ENCODE results near the gene PLEK. TPM values are rescaled to one million over a fixed set of nuclear protein-coding genes. Genes with fewer than 3 reads are reported as not detected.

Gene PLEK
- total RNA-seq = 0.05 TPM in 1 of 2 replicates, not detected in the other

DNA sequence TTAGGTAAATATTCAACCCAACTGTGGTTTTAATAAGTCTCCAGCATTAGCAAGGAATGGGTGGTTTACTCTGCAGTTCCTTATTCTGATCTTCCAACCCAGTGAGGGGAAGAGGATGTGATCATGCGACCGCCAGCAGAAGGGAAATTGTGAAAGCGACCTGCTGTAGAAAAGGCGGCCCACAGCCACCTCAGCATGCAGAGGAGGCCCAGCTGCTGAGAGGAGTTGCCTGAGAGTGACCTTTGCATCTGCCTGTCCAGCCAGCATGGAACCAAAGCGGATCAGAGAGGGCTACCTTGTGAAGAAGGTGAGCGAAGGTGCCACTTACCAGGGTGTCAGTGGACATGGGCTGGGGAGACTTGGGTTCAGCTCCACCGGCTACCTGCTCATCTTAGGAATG is at the start of gene PLEK:
PLEK (plus strand) TSS at position 196 of the 400 bp plus-strand sequence; CDS start at position 266, 70 bp downstream.

DNA sequence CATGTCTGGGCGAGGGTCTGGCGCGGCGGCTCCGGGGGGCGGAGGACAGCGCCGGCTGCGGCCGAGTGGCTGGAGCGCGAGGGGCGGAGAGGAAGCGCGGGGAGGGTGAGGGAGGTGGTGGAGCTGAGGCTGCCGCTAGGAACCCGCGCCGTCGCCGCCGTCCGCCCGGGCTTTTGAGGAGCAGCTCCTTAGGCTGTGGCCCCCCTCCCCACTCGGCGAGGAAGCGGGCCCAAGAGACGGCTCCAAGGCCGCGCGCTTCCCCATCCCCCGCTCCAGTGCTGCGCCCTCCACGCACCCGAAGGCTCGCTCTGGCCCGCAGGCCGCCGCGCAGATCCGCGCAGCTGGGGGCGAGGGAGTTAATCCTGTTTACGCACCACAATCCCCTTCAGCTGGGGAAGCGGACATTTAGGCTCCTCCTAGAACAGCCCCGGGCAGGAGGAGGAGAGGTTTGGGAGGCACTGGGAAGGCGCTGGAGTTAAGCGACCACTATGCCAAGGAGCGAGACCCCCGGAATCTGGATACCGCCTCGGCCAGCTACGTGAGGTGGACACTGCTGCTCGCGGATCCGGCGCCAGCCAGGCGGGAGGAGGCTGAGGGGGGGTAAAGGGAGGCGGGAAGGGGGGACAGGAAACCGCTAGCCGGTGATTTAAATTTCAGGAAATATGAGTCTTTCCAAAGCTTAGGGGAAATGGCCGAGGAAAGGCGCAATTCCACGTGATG is 45.5 kb upstream of the PLEK start, which contains the start of gene CNRIP1:
CNRIP1 (minus strand) TSS at position 552 of the 720 bp plus-strand sequence; CDS start at position 3, 549 bp downstream.

Other genes starting within 250 kb of the PLEK start
- 19.8 and 20.3 TPM in 2 replicates for gene PNO1, start 207.4 kb upstream of the PLEK start, total RNA-seq
- gene PPP3R1, start 112.8 kb upstream of the PLEK start, total RNA-seq = 18.2 and 22.5 TPM in 2 replicates
- gene CNRIP1, start 45.3 kb upstream of the PLEK start, total RNA-seq = 0.33 and 0.35 TPM in 2 replicates
- gene FBXO48, start 102.0 kb downstream of the PLEK start, total RNA-seq = 0.28 and 0.56 TPM in 2 replicates
- gene APLF, start 102.3 kb downstream of the PLEK start, total RNA-seq = 1.6 and 2.3 TPM in 2 replicates

All from airway epithelial cell (primary cell).